Astrocyte of the cerebellum (primary cell): ENCODE measurements around the gene ZMYND19.
"Not testable (repeated sequence)": the region's sequence is repeated elsewhere in the genome, so short reads cannot be mapped to it uniquely, and the experiment has no call there.

Source experiments
- DNase-seq: peaks from one replicate; pipeline ENCODE4 v3.0.0-alpha.2; 2011; ENCODE audit warnings: low read depth
- H3K4me3 ChIP-seq: 2 replicates; pipeline ENCODE4 v1.5.1; 2011; ENCODE audit warnings: mild to moderate bottlenecking, low read depth, low read length, moderate library complexity
- in situ Hi-C: cut with HindIII; loops from 2 replicates; pipeline ENCODE4 v1.10.0; 2017; ENCODE audit warnings: low sequenced_read_pairs
- TF ChIP-seq, protein P1 (sequence below): IDR thresholded peaks from 2 replicates; pipeline ENCODE4 v1.5.1; 2012; ENCODE audit warnings: low read length, low read depth, moderate library complexity, mild to moderate bottlenecking; ENCODE audit errors: missing control alignments

Gene ZMYND19

DNA sequence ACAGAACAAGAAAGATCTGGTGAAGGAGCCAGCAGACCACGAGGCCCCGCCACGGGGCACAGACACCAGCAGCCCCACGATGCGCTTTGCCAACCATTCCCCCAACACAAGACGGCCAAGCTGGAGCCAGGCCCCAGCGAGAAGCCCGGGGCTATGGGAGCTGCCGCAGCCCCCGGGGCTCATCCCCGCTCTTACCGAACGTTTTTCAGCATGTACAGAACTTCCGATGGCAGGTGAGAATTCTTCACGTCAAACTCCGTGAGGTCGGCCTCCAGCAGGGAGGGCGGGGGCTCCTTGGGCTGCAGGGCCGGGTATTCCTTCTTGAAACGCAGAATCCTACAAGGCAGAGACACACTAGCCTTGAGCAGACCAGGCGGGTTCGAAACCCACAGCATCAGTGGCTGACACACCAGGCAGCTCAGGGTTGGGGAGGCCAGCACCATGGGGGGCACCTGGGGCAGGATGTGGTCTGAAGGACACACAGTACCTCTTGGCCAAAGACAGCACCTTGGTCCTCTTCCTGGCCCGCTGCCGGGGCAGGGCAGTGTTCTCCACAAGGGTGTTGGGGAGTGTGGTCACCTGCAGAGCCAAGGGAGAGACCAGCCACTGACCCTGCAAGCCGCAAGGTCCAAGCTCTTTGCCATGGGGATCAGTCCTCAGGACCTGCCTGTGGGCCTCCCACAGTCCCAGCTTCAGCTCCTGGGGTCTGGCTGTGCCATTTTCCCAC, 46.9 kb downstream of the ZMYND19 start:
- DNase-seq, result no peak
- no peak overlapping the region for H3K4me3 ChIP-seq
- in situ Hi-C loops, result no loop called here
- TF ChIP-seq, protein P1, sequence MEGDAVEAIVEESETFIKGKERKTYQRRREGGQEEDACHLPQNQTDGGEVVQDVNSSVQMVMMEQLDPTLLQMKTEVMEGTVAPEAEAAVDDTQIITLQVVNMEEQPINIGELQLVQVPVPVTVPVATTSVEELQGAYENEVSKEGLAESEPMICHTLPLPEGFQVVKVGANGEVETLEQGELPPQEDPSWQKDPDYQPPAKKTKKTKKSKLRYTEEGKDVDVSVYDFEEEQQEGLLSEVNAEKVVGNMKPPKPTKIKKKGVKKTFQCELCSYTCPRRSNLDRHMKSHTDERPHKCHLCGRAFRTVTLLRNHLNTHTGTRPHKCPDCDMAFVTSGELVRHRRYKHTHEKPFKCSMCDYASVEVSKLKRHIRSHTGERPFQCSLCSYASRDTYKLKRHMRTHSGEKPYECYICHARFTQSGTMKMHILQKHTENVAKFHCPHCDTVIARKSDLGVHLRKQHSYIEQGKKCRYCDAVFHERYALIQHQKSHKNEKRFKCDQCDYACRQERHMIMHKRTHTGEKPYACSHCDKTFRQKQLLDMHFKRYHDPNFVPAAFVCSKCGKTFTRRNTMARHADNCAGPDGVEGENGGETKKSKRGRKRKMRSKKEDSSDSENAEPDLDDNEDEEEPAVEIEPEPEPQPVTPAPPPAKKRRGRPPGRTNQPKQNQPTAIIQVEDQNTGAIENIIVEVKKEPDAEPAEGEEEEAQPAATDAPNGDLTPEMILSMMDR, result no peak

DNA sequence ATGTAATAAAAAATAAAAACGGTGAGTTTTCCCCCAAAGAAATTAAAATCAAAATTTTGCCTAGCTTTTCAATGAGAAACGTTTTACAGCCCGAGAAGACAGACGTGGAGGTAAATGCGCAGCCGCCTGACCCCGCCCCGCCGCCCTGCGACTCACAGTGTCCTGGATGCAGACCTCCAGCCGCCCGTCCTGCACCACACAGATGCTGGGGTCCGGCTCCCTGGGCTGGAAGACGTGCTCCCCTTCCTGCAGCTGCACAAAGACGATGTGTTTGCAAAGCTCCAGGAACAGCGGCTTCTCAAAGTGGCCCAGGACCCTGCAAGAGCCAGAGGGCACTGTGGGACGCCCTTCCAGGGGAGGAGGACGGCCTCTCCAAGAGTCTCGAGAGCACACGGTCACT, 47.8 kb downstream of the ZMYND19 start:
- no peak overlapping the region for H3K4me3 ChIP-seq

GRCh38 chr9:137540536-137540935, 49.8 kb downstream of the ZMYND19 start:
- H3K4me3 ChIP-seq, result no peak overlapping the region
- TF ChIP-seq, protein P1, result no peak
- DNase-seq, result no peak
- in situ Hi-C loops, result no loop called here

More for the DNA sequence above, 47.8 kb downstream of the ZMYND19 start:
- TF ChIP-seq, protein P1, result no peak
- DNase-seq, result no peak
- in situ Hi-C loops, result no loop called here

DNA sequence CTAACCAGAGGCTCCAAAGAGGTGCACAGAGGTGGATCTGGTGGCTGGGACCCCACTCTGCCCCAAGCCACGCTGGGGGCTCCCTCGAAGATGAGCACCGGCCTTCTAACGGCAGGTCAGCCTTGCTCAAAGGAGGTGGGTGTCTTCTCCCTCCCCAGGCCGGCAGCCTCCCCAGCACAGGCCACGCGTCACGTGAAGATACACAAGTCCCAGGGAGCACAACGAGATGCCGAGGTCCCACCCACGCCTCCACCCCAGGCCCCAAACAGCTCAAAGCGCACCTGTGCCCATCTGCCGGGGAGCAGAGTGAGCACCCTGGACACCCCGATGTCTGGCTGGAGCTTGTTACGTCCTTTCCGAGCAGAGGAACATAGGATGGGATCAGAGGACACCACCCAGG, 52.3 kb downstream of the ZMYND19 start:
- TF ChIP-seq, protein P1, result no peak
- in situ Hi-C loops, result no loop called here
- DNase-seq, result no peak
- H3K4me3 ChIP-seq, result no peak overlapping the region

GRCh38 chr9:137536594-137537131, 53.6 kb downstream of the ZMYND19 start:
- DNase-seq, H3K4me3 ChIP-seq, in situ Hi-C loops: not testable (repeated sequence)

DNA sequence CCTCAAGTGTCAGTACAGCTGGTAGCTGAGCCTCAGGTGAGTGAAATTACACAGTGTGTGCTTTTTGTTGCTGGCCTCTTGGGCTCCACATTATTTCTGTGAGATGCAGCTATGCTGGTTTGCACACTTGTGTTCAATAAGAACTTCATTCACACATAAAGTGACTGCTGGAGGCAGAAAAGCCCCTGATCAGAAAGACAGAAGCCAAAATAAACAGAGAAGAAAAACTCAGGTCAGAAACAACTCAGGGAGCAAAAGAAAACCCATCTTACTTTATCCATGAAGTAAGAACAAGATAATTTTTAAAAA, 55.2 kb downstream of the ZMYND19 start:
- in situ Hi-C loops, result no loop called here
- no peak overlapping the region for H3K4me3 ChIP-seq
- TF ChIP-seq, protein P1, result no peak
- no peak for DNase-seq

- H3K4me3 ChIP-seq, result no peak overlapping the region
- DNase-seq, result peak; percentile 39
- TF ChIP-seq, protein P1, result peak; percentile 77
- in situ Hi-C loops, result no loop called here
Measured at GRCh38 chr9:137534256-137535119, 55.8 kb downstream of the ZMYND19 start.

GRCh38 chr9:137532891-137533468, 57.3 kb downstream of the ZMYND19 start:
- H3K4me3 ChIP-seq, in situ Hi-C loops, DNase-seq: not testable (repeated sequence)
